NCI-H1694 (cell line): ENCODE measurements around the gene PPP1R15A.
"Not testable (repeated sequence)": the region's sequence is repeated elsewhere in the genome, so short reads cannot be mapped to it uniquely, and the experiment has no call there.

Source experiments
- DNase-seq: peaks from one replicate; lab custom pipeline; 2025; lab: John Stamatoyannopoulos, UW

PPP1R15A gene

DNA sequence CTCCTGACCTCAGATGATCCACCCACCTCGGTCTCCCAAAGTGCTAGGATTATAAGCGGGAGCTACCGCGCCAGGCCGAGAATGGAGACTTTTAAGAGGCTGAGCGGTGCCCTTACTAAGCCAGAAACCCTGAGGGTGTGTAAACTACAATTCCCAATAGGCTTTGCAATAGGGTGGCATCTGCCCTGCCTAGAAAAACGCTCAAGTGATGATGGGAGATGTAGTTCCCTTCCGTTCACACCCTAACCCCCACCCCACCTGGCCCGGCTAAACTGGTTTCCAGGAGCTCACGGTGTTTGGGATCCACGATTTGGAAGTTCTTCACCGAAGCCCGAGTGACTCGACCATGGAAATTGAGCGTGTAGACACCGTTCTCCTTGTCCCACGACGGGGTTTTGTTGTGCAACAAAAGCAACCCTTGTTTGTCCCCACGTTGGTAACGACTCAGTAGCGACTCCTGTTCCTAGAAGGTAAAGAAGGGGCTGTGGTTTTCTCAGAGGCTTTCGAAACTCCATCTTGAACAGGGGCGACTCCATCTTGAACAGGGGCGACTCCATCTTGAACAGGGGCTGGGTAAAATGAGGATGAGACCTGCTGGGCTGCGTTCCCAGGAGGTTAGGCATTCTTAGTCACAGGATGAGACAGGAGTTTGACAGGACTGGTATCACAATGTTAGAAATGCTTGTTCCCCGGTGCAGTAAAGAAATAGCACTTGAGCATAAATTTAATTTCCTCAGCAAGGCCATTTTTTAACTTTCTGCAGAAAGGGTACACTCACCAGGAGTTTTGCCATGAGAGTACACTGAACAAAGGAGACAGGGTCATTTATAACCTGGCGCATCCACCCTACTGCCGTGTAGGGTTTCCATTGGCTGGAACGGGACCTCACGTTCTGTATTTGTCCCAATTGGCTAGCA is 9.8 kb downstream of the PPP1R15A start:
- no peak for DNase-seq

DNA sequence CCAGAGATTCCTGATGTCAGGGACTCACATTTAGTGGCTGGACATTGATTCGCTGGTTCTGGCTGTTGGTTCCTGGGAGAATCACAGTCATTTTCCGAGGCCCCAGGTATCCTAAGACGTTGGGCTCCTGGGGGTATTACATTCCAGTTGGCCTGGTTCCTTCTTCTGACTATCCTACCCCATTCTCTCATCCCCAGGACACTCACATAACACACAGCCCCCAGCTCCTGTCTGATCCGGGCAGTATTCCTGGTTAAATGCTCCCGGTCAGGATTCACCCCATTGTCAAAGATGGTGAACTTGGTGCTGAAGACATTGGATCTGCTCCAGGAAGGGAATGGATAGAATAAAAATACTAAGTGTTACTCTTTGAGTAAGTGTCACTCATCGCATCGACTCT is 11.5 kb downstream of the PPP1R15A start:
- no peak for DNase-seq

DNA sequence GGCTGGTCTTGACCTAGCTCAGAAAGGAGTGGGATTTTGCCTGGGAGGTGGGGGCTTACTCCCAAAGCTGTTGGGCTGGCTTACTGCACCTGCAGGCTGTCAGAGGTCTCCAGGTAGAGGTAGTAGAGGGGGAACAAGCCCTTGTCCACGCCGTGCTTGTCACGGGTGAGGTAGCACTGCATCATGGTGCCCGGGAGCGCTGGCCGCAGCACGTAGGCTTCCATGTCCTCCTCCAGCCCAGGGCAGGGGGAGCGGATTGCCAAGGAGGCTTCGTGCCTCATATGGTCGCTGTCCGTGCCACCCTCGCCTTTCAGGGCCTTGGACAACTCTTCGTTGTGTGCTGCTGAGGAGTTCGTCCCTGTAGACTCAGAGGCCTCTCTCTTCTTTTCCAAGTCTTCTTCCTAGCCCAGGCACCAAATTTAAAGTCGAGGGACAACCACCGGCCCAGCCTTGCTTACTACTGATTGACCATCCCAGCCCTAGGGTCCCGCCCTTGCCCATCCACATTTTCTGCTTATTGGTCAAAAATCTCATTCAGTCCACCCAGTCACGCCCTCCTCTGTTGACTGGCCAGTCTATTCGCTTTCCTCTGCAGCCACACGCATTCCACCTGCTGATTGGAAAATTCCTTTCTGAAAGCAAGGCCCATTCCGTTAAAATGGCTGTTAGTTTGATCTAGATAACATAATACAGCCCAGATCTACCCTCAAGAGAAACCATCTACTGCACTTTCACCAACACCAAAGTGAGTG is 15.8 kb downstream of the PPP1R15A start:
- DNase-seq = no peak

DNA sequence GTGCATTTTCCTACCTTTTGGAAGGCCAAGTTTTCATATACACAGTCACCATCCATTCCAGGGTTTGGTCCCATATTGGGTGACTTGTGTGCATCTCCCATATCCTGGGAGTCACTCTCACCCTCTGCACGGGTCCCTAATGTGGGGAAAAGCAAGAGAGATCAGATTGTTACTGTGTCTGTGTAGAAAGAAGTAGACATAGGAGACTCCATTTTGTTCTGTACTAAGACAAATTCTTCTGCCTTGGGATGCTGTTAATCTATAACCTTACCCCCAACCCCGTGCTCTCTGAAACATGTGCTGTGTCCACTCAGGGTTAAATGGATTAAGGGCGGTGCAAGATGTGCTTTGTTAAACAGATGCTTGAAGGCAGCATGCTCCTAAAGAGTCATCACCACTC is 17.3 kb downstream of the PPP1R15A start:
- DNase-seq = not testable (repeated sequence)

DNA sequence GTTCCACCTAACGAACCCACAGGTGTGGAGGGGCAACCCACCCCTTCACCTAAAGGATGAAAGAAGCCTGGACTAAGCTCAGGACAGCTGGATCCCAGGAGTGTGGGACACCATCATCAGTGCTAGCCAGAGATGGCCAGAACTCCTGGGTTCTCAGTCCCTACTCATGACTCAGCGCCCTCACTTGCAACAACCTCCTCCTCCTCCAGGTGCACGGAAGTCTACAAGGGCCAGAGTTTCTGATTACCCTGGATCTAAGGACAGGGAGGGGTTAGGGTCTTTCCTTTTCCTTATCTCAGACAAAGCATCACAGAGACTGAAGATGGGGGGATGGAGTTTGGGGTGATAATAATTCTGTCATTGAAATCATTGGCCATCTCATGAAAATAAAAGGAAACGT is 18.3 kb downstream of the PPP1R15A start:
- DNase-seq = no peak

DNA sequence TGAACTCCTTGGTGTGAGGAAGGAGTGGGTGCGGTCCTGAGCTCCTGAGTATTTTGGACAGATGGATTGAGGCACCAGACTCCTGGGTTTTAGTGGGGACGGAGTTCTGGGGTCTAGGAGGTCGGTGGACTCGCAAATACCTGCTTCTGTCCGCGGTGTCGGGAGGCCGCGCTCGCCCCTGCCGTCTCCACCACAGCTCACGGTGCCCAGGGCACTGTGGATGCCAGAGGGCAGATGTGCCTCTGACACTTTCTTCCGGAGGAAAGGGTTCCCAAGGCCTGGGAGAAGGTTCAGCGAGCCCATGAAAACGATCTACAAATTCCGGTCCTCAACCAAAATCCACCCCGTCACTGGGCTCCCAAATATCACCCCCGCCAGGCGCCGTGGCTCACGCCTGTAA is 23.0 kb downstream of the PPP1R15A start:
- no peak for DNase-seq

DNA sequence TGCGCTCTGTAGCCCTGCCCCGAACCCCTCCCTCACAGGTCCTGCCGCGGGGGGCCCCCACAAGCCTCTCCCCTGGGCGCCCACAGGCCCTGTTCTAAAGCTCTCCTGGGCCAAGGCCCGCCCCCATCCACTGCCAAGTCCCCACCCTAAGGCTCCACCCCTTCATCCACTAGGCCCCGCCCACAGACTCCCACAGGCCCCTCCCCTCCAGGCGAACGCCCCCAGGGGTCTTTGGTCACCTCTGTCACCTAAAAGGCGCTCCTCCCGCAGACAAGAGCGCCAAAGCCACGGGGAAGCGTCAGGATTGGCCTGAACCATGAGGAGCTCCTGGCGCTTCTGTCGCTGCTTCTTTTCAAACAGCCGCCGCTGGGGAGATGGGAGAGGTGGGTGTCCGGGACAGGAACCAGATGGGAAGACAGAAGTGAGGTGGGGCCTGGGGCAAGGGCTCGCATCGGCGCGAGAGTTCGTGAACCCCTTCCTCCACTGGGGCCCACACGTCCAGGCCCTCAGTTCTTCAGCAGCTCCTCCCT is 24.0 kb downstream of the PPP1R15A start:
- no peak for DNase-seq

DNA sequence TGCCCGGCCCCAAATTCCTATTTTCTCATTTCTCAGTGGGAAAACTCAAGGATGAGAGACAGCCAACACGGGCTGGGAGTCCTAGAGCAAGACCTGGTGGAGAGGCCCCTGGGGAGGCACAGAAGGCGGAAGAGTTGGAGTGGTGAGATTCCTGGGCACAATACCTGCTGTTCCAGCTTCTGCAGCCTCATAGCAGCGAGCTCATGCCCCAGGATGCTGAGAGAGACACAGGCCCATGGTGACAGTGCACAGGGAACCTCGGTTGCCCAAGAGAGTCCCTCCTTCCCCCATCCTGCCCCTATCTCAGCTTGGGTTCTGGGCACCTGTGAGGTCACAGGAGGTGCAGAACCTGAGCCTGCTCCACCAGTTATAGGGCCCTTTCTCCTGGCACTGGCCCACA is 25.0 kb downstream of the PPP1R15A start:
- no peak for DNase-seq

DNA sequence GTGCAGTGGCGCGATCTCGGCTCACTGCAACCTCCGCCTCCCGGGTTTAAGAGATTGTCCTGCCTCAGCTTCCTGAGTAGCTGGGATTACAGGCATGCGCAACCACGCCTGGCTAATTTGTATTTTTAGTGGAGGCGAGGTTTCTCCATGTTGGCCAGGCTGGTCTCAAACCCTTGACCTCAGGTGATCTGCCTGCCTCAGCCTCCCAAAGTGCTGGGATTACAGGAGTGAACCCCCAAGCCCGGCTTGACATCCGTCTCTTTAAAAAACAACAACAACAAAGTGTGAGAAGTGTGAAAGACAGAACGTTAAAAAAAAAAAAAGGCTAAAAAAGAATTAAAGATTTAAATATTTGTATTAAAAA is 27.1 kb downstream of the PPP1R15A start:
- not testable (repeated sequence) for DNase-seq

DNA sequence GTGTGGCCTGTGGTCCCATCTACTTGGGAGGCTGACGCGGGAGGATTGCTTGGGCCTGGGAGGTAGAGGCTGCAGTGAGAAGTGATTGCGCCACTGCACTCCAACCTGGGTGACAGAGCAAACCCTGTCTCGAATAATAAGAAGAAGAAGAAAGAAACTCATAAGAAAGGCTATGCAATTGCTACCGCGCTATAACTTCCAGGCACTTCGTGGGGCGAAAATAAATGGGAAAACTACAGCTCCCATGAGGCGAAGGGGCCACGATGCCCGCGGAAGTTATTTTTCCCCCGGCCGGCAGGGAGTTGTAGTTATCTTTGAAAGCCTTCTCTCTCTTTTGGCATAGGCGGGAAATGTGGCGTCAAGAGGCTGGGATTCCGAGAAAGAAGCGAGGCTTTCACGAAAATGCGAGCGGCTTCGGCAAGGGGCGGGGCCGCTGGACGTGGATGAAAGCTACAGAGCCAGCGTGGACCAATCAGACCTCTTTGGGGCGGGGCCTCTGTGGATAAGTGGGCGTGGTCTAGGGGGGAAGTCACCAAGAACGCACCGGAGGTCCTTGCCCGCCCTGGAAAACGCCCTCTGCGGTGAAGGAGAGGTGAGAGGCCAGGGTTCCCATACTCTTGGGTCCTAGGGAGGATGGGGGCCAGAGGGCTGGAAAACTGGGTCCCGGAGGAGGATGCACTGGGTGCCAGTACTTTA is 27.7 kb downstream of the PPP1R15A start, which contains the start of gene NUCB1:
NUCB1 (plus strand) TSS at position 532 of the 696 bp plus-strand sequence. CDS start 485 bp downstream, outside the sequence.
- peak; percentile 98 for DNase-seq

DNA sequence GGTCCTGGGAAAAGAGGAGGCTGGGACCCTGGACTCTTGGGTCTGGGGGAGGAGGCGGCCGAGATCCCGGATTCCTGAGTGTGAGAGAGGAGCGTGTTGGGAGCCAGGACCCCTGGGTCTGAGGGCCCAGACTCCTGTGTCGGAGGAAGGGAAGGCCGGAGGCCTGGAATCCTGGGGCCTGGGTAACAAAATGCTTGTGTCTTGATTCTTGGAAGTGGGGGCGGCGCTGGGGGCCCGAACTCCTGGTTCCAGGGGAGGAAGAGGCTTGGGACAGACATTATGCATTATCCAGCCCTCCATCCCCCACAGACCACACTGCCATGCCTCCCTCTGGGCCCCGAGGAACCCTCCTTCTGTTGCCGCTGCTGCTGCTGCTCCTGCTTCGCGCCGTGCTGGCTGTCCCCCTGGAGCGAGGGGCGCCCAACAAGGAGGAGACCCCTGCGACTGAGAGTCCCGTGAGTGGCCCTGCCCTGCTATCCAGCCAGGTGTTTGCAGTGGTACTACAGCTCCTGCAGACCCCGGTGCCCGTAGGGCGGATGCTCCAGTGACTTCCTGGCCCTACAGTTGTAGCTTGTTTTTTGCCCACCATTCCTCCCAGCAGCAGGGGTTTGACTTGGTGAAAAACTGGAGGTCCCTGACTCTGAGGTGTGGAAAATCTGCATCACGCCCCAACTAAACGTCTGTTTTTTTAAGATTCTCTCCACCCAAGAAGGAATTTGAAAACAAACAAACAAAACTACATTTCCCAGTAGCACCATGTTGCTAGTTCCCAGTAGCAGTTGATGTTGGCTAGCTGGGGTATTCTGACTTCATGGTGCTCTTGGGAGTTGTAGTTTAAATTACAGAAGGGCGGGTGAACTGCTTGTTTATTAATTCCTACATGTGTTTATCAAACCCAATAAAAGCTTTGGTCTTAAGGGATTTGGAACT is 28.5 kb downstream of the PPP1R15A start:
- DNase-seq = no peak

DNA sequence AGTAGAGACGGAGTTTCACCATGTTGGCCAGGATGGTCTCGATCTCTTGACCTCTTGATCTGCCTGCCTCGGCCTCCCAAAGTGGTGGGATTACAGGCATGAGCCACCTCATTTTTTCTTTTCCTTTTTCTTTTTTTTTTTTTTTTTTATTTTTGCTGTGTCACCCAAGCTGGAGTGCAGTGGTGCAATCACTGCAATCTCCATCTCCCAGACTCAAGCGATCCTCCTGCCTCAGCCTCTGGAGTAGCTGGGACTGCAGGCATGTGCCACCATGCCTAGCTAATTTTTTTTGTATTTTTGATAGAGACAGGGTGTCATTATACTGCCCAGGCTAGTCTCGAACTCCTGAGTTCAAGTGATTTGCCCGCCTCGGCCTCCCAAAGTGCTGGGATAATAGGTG is 30.1 kb downstream of the PPP1R15A start:
- not testable (repeated sequence) for DNase-seq

DNA sequence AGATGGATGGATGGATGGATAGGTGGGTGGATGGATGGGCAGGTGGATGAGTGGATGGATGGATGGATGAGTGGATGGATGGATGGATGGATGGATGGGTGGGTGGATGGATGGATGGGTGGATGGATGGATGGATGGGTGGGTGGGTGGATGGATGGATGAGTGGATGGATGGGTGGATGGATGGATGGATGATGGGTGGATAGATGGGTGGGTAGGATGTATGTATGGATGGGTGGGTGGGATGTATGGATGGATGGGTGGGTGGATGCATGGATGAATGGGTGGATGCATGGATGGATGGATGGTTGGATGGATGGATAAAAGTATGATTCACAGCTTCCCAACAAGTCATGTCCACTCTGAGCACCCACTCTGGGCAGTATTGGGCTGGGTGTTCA is 31.6 kb downstream of the PPP1R15A start:
- not testable (repeated sequence) for DNase-seq

DNA sequence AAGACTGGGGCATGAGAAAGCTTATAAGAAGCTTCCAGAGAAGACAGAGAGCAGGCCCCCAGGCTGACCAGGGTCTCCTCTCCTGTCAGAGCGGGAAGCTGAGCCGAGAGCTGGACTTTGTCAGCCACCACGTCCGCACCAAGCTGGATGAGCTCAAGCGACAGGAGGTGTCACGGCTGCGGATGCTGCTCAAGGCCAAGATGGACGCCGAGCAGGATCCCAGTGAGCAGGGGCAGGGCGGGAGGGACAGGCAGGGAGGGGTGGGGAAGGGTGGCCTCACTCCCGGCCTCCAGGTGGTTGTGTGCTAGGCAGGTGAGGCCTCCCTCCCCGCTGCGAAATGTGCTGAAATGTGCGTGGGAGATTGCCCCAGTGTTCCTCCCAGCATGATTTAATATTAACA is 33.4 kb downstream of the PPP1R15A start:
- no peak for DNase-seq

DNA sequence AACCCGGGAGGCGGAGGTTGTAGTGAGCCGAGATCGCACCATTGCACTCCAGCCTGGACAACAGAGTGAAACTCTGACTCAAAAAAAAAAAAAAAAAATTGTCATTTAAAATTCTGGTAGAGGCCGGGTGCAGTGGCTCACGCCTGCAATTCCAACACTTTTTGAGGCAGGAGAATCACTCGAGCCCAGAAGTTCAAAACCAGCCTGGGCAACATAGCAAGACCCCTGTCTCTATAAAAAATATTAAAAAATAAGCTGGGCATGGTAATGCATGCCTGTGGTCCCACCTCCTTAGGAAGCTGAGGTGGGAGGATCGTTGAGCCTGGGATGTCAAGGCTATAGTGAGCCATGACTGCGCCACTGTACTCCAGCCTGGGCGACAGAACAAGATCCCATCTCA is 34.1 kb downstream of the PPP1R15A start:
- no peak for DNase-seq

DNA sequence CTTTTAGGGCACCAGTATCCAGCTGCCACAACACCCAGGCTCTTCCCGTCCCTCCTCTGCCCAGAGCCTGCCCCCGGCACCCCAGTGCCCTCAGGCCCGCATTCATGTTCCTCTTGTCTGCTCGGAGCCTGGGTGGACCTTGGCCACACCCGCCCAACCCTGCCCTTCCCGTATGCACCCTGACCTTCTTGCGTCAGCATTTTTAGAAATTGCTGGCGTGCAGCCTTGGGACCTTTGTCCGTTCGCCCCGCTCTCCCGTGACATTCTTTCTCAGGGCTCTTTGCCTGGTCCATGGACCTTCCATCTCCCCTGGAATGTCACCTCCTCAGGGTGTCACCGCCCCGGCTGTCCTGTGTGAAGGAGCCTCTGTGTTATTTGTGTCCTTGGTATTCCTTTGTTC is 35.5 kb downstream of the PPP1R15A start:
- no peak for DNase-seq

DNA sequence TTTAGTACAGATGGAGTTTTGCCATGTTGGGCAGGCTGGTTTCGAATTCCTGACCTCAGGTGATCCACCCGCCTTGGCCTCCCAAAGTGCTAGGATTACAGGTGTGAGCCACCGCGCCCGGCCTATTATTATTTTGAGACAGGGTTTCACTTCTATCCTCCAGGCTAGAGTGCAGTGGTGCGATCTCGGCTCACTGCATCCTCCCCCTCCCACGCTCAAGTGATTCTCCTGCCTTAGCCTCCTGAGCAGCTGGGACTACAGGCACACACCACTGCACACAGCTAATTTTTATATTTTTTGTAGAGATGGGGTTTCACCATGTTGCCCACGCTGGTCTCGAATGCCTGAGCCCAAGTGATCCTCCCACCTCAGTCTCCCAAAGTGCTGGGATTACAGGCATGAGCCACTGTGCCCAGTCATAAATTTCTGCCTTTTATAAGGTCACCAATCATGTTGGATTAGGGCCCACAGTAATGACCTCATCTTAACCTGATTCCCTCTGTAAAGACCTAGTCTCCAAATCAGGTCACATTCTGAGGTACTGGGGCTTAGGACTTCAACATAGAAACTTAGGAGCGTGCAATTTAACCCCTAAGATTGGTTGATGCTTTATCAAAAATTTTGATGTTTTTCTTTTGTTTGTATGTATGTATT is 37.3 kb downstream of the PPP1R15A start:
- DNase-seq = not testable (repeated sequence)

DNA sequence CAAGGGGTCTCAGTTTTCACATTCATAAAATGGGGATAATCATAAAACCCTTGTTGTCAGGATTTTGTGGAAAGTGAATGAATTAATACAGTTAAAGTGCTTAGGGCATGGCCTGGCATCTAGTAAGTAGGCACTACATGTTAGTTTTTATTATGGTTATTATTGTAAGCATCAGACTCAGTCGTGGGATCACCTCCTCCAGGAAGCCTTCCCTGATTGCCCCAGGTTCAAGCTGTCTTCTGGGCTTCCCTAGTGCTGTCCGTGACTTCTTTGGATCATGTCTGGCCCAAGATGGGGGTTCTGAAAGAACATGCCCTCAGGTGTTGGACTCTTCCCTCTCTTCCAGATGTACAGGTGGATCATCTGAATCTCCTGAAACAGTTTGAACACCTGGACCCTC is 38.6 kb downstream of the PPP1R15A start:
- DNase-seq = no peak

DNA sequence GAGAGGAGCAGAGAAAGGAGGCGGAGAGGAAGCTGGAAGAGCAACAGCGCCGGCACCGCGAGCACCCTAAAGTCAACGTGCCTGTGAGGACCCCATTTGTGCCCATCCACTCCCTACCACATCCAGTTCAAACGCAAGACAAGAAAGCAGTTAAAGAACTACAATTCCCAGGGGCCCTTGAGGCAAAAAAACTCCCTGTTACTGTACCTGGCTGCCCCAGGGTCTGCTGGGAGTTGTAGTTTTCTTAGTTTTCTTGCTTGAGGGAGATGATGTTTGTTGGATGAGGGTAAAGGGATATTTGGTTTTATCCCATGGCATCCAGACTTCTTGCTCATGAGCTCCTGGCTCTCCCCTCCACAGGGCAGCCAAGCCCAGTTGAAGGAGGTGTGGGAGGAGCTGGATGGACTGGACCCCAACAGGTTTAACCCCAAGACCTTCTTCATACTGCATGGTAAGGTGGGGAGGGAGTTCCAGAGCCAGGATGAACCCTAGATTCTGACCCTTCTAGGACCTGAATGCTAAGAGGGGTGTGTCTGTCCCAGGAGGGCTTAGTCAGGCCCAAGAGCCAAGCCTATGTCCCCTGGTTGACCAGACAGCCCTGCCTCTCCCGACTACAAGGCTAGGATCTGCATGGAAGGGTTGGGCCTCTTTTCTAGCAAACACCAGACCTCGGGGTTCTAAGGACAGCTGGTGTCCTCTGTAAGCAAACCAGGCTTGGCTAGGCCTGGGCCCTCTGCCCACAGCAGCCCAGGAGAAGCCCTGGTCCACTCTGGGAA is 41.1 kb downstream of the PPP1R15A start:
- no peak for DNase-seq

DNA sequence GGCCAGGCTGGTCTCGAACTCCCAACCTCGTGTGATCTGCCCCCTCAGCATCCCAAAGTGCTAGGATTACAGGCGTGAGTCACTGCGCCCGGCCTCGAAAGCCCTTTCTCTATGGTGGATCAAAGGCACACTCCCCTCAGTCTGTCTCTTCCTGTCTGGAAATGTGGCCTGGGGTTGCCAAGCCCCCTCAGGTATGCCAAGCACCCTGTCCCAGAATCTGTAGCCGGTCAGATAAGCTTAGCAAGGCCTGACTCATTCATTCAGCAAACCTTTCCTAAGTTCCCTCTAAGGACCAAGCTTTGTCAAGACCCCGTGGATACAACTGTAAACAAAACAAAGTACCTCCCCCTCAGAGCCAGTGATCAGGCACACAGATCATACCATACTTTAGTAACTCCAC is 42.0 kb downstream of the PPP1R15A start:
- DNase-seq = no peak
